Stimulated activated effector memory CD8-positive, alpha-beta T cell treated with anti-CD3 and anti-CD28 coated beads, Interleukin-12 subunit alpha, Interleukin-12 subunit beta, amount 100 ng/mL, for 72 hours (primary cell): ENCODE results near the gene AMDHD2.
"Not testable (repeated sequence)": the region's sequence is repeated elsewhere in the genome, so short reads cannot be mapped to it uniquely, and the experiment has no call there.

Experiments used
- ATAC-seq: fragments of 150-1000 bp; cut with Tn5 transposase; 2 replicates; pipeline ENCODE4 v1.10.0; 2021
- DNase-seq, 2 donors: peaks; one replicate each; pipeline ENCODE4 v3.0.0; 2021 to 2022; ENCODE audit warnings: low spot score in 2 of 2
- H3K27ac Mint-ChIP-seq: one replicate; pipeline ENCODE4 v1.8.0; 2022; ENCODE audit warnings: mild to moderate bottlenecking, mixed read lengths
- H3K36me3 Mint-ChIP-seq: one replicate; pipeline ENCODE4 v1.8.0; 2022; ENCODE audit warnings: mild to moderate bottlenecking, mixed read lengths
- H3K4me1 Mint-ChIP-seq: one replicate; pipeline ENCODE4 v1.8.0; 2022; ENCODE audit warnings: mixed read lengths
- H3K4me3 Mint-ChIP-seq: one replicate; pipeline ENCODE4 v1.8.0; 2022; ENCODE audit warnings: mild to moderate bottlenecking, mixed read lengths
- H3K9me3 Mint-ChIP-seq: one replicate; pipeline ENCODE4 v1.8.0; 2022; ENCODE audit warnings: mixed read lengths

The AMDHD2 gene

DNA sequence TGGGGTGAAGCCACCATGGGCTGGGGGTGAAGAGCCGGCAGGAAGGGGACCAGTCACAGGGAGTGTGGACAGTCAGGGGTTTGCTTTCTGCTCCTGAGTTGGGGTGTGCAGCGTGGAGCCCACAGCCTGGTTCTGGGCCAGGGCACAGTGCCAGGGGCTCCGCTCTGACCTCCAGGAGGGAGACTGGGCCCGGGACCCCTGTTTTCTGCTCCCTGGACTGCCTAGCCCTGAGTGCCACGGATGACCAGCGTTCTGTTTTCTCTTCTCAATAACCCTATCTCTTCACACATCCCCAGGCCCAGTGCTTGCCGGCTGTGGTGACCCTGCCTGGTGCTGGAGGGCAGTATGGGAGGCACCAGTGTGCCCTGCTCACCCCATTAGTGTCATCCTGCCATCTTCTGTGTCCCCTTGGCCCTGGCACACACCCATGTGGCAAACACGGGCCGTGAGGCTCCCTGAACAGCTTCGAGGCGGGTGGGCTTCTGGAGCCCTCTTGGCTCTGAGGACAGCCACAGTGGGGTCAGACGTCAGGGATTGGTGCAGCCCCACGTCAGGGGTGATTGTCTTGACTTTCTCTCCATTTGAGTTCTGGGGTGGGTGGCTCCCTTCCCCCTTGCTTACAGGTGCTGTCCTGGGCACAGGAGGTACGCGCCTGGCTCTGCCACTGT lies 9.9 kb downstream of the AMDHD2 start:
- Mint-ChIP-seq H3K27ac (peak overlapping the region; percentile 97), H3K36me3 (peaks cover 32% of the 10 kb centered on the region), H3K4me1 (peaks cover 26% of the 10 kb centered on the region), H3K4me3 (peak overlapping the region; percentile 31), H3K9me3 (no peaks in the 10 kb centered on the region)
- DNase-seq (no peak), ATAC-seq (no peak)

DNA sequence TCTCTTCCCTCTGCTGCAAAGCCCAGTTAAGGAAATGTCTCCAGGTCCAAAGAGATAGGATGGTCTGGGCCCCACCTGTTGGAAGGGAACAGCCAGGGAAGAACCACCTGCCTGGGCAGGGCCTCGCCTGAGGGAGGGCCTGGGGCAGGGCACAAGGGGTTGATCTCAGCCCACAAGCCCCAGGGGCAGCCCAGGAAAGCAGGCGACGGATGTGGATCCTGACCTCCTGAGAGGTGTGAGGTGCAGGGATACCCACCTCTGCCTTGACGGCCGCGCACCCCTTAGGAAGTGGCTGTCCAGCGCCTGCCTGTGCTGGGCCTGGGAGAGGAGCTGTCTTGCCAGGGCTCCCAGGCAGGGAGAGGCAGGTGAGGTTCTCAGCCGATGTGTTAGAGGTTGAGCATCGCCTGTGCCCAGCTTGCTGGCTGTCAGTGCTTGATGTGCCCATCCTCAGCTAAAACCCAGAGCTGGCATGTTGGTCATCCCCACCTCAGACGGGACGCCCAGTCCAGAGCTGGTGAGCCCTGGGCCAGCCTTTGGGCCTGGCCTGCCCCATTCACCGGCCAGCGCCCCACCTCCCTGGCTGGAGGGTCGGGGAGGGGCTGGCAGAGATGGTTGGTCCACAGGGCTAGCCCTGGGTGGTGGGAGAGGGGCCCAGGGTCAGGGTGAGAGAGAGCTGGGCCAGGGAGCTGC lies 10.6 kb downstream of the AMDHD2 start:
- ATAC-seq (no peak), DNase-seq (no peak)
- Mint-ChIP-seq H3K4me1 (peaks cover 26% of the 10 kb centered on the region), H3K4me3 (peak overlapping the region; percentile 96), H3K36me3 (peaks cover 26% of the 10 kb centered on the region), H3K9me3 (no peaks in the 10 kb centered on the region), H3K27ac (peak overlapping the region; percentile 97)

DNA sequence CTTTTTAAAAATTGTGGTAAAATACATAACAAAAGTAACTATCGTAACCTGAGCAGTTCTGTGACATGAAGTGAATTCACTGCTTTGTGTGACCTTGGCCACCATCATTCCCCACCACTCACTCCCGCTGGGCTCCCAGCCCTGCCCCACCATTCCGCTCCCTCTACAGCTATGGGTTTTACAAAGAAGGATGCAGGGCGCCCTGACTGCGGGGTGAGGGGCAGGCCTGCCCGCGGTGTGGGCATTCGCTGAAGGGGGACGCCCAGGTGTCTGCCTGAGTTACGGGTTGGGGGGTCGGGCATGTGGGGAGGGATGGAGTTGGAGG lies 11.2 kb downstream of the AMDHD2 start, which contains the start of gene CEMP1:
TSS of gene CEMP1 (minus strand) at position 38 of the 325 bp plus-strand sequence. CDS start 335 bp downstream, outside the sequence.
- Mint-ChIP-seq H3K36me3 (peaks cover 22% of the 10 kb centered on the region), H3K27ac (peak within 1 kb of the TSS; percentile 97), H3K4me1 (peaks cover 26% of the 10 kb centered on the region), H3K4me3 (peak within 1 kb of the TSS; percentile 96), H3K9me3 (no peaks in the 10 kb centered on the region)
- DNase-seq (no peak), ATAC-seq (no peak)

DNA sequence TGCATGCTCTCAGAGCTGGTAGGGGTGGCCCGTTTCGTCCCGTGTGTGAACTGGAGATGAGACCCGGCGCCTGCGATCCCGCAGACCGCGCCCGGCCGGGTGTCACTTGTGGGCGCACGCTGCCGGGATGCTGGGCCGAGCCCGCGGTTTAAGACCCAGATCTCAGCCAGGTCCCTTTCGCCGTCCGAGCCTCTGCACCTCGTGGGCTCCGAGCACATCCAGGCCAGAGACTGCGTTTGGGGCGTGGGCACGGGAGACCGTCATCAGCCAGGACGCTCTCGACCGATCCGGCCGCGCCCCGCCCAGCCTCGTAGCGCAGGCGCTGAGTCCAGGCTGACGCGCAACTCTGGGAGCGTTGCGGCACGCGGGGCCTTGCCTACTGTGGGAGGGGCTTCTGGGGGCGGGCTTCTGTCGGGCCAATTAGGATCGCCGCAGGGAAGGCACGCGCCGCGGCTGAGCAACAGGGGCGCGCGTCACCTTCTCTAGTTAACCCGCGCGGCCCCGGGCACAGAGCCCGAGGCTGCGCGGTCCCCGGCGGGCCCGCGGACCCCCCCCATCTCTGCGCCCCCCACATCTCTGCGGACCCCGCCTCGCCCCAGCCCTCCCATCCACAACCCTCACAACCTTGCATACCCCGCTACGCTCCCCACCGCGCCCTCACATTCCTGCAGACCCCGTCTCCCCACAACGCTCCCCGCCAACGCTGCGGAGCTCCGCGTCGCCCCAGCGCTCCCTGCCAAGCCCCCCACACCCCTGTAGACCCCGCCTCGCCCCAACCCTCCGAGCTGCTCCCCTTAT lies 11.7 kb downstream of the AMDHD2 start:
- Mint-ChIP-seq H3K9me3 (no peaks in the 10 kb centered on the region), H3K4me1 (peaks cover 26% of the 10 kb centered on the region), H3K4me3 (peak overlapping the region; percentile 96), H3K36me3 (peaks cover 22% of the 10 kb centered on the region), H3K27ac (peak overlapping the region; percentile 97)
- peak; percentile 91 to 97 for DNase-seq
- ATAC-seq: peak; percentile 93

DNA sequence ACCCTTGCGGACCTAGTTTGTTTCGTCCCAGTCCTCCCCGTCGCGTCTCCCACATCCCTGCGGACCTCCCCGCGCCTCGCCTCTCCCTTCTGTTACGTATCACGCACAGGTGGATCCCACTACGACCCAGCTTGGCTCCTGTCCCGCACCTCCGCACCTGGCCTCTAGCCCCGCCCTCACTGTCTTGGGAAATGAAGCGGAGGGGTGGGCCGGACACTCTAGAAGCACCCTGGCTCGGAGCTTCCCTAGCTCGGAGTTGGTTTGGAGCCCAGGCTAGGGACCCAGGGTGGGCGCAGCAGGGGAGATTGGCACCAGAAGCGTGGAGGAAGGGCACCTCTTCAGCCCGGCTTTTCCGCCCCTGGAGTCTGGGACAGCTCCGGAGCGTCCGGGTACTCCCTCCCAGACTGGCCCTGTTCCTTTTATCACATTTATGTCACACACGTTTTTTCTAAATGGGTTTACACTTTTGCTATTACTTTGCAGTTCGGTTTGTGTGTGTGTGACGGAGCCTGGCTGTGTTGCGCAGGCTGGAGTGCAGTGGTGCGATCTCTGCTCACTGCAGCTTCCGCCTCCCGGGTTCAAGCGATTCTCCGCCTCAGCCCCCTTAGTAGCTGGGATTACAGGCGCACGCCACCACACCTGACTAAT lies 12.4 kb downstream of the AMDHD2 start:
- Mint-ChIP-seq H3K27ac (peak overlapping the region; percentile 97), H3K36me3 (peaks cover 28% of the 10 kb centered on the region), H3K4me3 (peak overlapping the region; percentile 96), H3K4me1 (peaks cover 26% of the 10 kb centered on the region), H3K9me3 (no peaks in the 10 kb centered on the region)
- ATAC-seq: peak; percentile 47
- peak; percentile 54 to 86 for DNase-seq

DNA sequence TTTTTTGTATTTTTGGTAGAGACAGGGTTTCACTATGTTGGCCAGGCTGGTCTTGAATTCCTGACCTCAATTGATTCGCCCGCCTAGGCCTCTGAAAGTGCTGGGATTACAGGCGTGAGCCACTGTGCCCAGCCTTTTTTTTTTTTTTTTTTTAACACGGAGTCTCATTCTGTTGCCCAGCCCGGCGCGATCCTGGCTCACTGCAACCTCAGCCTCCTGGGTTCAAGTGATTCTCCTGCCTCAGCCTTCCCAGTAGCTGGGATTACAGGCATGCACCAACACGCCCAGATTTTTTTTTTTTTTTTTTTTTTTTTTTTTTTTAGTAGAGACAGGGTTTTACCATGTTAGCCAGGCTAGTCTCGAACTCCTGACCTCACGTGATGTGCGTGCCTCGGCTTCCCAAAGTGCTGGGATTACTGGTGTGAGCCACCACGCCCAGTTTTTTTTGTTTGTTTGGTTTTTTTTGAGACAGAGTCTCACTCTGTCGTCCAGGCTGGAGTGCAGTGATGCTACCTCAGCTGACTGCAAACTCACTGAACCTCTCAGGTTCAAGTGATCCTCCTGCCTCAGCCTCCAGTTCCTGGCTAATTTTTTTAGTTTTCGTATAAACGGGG lies 13.1 kb downstream of the AMDHD2 start:
- Mint-ChIP-seq H3K27ac (peak overlapping the region; percentile 97), H3K4me3 (peak overlapping the region; percentile 96), H3K4me1 (peaks cover 26% of the 10 kb centered on the region), H3K36me3 (peaks cover 28% of the 10 kb centered on the region)
- not testable (repeated sequence) for ATAC-seq, DNase-seq, H3K9me3 Mint-ChIP-seq

DNA sequence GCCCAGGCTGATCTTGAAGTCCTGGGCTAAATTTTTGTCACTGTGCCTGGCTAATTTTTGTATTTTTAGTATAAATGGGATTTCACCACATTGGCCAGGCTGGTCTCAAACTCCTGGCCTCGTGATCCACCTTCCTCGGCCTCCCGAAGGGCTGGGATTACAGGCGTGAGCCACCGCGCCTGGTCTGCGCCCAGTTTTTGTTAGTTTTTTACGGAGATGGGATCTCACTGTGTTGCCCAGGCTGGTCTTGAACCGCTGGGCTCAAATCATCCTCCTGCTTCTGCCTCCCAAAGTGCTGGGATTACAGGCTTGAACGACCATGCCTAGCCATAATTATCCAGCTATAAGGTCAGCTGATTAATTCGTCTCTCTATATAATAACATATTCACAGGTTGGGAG lies 13.7 kb downstream of the AMDHD2 start:
- Mint-ChIP-seq H3K4me1 (peaks cover 31% of the 10 kb centered on the region), H3K9me3 (no peaks in the 10 kb centered on the region), H3K36me3 (peaks cover 28% of the 10 kb centered on the region), H3K27ac (peak overlapping the region; percentile 48), H3K4me3 (peak overlapping the region; percentile 96)
- DNase-seq (no peak), ATAC-seq (no peak)

DNA sequence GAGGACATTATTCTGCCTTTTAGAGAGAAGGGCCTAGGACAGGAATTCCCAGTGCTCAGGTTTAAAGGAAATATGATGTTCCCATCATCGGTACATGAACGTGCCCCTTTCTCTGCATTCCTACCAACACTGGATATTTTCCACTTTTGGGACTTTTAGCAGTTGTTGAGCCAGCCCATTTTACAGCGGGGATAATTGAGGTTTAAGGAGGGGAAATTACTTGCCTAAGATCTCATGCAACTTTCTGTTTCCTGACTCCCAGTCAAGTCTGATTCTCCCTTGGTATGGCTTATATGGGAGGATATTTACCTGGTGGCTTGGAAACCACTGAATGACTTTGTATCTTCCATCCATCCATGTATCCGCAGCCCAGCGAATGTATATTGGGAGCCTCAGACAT lies 14.2 kb downstream of the AMDHD2 start:
- Mint-ChIP-seq H3K4me3 (peak overlapping the region; percentile 96), H3K27ac (peak overlapping the region; percentile 48), H3K36me3 (peaks cover 28% of the 10 kb centered on the region), H3K4me1 (peaks cover 35% of the 10 kb centered on the region)
- DNase-seq, ATAC-seq, H3K9me3 Mint-ChIP-seq: not testable (repeated sequence)

DNA sequence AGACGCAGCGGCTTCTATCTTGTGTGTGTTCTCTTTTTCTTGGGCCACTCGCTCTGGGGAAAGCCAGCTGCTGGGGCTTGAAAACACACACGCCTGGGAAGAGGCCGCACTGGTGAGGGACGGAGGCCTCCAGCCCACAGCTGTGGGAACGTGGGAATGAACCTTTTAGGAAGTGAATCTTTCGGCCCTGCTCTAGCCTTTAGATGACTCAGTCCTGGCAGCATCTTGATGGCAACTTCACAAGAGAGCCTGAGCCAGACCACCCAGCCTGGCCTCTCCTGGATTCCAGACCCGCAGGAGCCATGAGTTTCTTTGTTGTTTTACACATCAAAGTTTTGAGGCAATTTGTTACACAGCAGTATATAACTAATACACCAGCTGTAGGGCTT lies 15.4 kb downstream of the AMDHD2 start:
- no peak for ATAC-seq
- Mint-ChIP-seq H3K4me3 (peak overlapping the region; percentile 73), H3K9me3 (no peaks in the 10 kb centered on the region), H3K4me1 (peaks cover 41% of the 10 kb centered on the region), H3K27ac (no peak overlapping the region), H3K36me3 (peaks cover 28% of the 10 kb centered on the region)
- no peak for DNase-seq

DNA sequence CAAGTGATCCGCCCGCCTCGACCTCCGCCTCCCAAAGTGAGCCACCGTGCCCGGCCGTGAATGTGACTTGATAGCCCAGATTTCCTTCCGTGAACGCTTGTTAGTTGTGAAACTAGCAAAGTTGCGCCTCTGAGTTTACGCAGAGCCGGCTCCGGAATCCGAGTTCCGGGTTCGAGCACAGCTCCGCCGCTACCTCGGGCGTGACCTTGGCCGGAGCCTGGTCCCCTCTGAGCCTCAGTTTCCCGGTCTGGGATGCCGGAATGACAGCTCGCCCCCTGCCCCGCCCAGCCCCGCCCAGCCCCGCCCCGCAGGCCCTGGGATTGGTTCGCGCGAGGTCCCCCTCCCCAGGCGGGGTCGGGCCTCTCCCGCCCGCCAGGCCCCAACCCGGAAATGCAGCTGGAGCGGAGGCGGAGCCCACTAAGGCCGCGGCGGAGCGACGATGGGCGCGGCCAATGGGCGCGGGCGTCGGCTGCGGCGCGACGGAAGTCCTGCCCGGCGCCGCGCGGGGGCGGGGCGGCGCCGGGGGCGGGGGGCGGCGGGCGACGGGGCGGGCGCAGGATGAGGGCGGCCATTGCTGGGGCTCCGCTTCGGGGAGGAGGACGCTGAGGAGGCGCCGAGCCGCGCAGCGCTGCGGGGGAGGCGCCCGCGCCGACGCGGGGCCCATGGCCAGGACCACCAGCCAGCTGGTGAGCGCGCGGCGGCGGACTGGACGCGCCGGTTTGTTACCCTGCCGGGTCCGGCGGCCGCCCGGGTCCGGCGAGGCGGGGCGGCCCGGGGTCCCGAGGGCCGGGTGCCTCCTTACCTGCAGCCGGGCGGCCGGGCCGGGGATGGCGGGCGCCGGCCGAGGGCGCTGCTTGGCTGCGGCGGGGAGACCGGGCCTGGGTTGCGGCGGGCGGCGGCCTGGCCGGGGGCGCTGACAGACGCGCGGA lies 17.5 kb downstream of the AMDHD2 start, which contains the start of gene PDPK1:
TSS of gene PDPK1 (plus strand) at position 571 of the 929 bp plus-strand sequence. CDS start at position 663, 92 bp downstream.
- peak within 1 kb of the TSS; percentile 74 for H3K4me3 Mint-ChIP-seq
- peaks cover 36% of the 10 kb centered on the region for H3K4me1 Mint-ChIP-seq
- peaks cover 24% of the 10 kb centered on the region for H3K36me3 Mint-ChIP-seq
- H3K27ac Mint-ChIP-seq: peak within 1 kb of the TSS; percentile 78
- H3K9me3 Mint-ChIP-seq: no peaks in the 10 kb centered on the region
- peak; percentile 83 to 93 for DNase-seq
- peak; percentile 89 for ATAC-seq

DNA sequence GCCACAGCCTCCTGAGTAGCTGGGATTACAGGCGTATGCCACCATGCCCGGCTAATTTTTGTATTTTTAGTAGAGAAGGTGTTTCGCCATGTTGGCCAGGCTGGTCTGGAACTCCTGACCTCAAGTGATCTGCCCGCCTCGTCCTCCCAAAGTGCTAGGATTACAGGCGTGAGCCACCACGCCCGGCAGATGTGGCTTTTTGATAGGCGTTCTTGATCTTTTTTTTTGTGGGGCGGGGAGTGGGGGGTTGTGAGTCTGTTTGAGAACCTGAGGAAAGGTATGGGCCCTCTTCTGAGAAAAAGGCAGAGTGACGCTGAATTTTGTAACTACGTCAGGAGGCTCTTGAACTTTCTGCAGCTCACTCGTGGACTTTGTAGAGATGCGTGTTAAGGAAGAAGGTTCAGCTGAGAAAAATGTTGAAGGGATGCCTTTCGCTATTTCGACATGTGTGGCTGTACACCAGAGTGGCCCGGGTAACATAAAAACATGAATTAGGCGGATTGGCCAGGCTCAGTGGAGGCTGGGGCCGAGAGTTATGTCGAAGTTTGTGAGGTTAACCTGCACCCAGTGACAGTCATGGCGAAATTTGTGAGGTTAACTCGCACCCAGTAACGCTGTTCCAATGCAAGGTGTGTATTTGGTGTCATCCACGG lies 19.1 kb downstream of the AMDHD2 start:
- H3K27ac Mint-ChIP-seq: peak overlapping the region; percentile 56
- peak overlapping the region; percentile 74 for H3K4me3 Mint-ChIP-seq
- peaks cover 32% of the 10 kb centered on the region for H3K4me1 Mint-ChIP-seq
- DNase-seq, H3K9me3 Mint-ChIP-seq, ATAC-seq: not testable (repeated sequence)
- H3K36me3 Mint-ChIP-seq: peaks cover 22% of the 10 kb centered on the region

DNA sequence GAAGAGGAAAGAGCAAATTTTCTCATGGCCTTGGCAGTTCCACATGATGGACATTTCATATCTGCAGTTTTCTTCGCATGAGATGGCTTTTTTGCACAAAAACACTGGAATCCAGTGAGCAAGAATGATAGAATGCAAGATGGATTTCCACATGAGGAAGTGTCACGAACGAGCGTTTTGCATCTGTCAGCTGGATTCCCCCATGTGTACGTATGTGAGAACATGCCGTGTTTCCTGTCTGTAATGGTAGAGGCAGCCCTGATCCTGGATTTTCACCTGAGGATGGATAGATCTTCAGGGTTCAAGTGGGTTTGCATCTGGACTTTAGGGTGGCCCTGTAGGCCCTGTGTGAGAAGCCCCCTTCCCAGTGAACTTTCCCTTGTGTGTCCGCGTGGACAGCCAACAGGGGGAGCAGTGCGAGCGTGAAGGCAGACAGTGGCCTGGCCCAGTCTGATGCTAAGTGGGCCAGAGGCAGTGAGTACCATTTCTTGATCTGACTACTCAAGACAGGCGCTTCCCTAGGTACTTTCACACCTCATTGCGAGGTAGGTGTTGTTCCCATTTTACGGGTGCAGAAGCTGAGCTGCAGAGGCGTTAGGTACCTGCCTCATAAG lies 19.8 kb downstream of the AMDHD2 start:
- H3K4me3 Mint-ChIP-seq: peak overlapping the region; percentile 74
- H3K4me1 Mint-ChIP-seq: peaks cover 33% of the 10 kb centered on the region
- H3K9me3 Mint-ChIP-seq, H3K27ac Mint-ChIP-seq: not testable (repeated sequence)
- DNase-seq (peak in 1 of 2 donors; percentile 70), ATAC-seq (peak; percentile 41)
- peaks cover 29% of the 10 kb centered on the region for H3K36me3 Mint-ChIP-seq

DNA sequence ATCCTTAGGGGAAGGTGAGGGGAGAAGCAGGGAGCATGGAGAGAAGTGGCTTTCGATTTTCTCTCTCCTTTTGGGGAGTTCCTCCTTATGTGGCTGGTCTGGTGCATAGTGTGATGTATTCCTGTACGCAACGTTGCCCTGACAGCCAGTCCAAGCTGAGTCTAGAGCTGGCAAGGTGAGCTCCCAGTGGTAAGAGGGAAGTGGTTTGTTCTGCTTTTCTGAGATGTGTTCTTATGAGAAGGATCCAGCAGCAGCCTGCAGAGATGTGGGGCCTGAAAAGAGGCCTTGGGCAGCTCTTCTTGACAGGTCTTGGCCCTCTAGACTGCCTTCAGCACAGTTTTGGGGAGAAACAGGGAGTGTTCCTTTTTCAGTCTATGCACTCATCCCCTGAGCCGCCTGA lies 20.7 kb downstream of the AMDHD2 start:
- DNase-seq, ATAC-seq, H3K9me3 Mint-ChIP-seq: not testable (repeated sequence)
- Mint-ChIP-seq H3K4me1 (peaks cover 39% of the 10 kb centered on the region), H3K27ac (peak overlapping the region; percentile 88), H3K4me3 (peak overlapping the region; percentile 40), H3K36me3 (peaks cover 34% of the 10 kb centered on the region)
